ENCODE data around the gene SIGLEC9. TPM values are rescaled to one million over a fixed set of nuclear protein-coding genes. Genes with fewer than 3 reads are reported as not detected.
A peak's percentile ranks its signal among the peaks of the same experiment; 100 is the strongest.

Gene SIGLEC9
- total RNA-seq, 1 donor from 2014 or later: 0.29 TPM

GRCh38 chr19:51090471-51090870 is 34.2 kb upstream of the SIGLEC9 start:
- Mint-ChIP-seq H3K36me3 (ENCODE audit: low read depth) (no peaks in the 10 kb centered on the region), H3K4me3 (no peak overlapping the region), H3K9me3 (no peaks in the 10 kb centered on the region), H3K27ac (no peak overlapping the region), H3K27me3 (ENCODE audit: insufficient read depth) (no peaks in the 10 kb centered on the region), H3K4me1 (ENCODE audit: low read depth) (no peaks in the 10 kb centered on the region)
- no peak for DNase-seq (ENCODE audit: low spot score)
- intact Hi-C loops (cut with micrococcal nuclease): no loop called here

- Mint-ChIP-seq H3K4me3 (no peak overlapping the region), H3K27ac (no peak overlapping the region), H3K4me1 (ENCODE audit: low read depth) (no peaks in the 10 kb centered on the region), H3K36me3 (ENCODE audit: low read depth) (no peaks in the 10 kb centered on the region), H3K9me3 (no peaks in the 10 kb centered on the region), H3K27me3 (ENCODE audit: insufficient read depth) (no peaks in the 10 kb centered on the region)
- DNase-seq (ENCODE audit: low spot score): no peak
- intact Hi-C loops (cut with micrococcal nuclease): no loop called here
Measured at GRCh38 chr19:51091126-51091525, 33.6 kb upstream of the SIGLEC9 start.

- Mint-ChIP-seq H3K27me3 (ENCODE audit: insufficient read depth) (no peaks in the 10 kb centered on the region), H3K4me3 (no peak overlapping the region), H3K36me3 (ENCODE audit: low read depth) (peaks cover 6% of the 10 kb centered on the region), H3K27ac (no peak overlapping the region), H3K9me3 (no peaks in the 10 kb centered on the region), H3K4me1 (ENCODE audit: low read depth) (peaks cover 7% of the 10 kb centered on the region)
- intact Hi-C loops (cut with micrococcal nuclease): no loop called here
- no peak for DNase-seq (ENCODE audit: low spot score)
Measured at GRCh38 chr19:51091895-51092873, 32.5 kb upstream of the SIGLEC9 start.

GRCh38 chr19:51093101-51093500 is 31.6 kb upstream of the SIGLEC9 start:
- Mint-ChIP-seq H3K27me3 (ENCODE audit: insufficient read depth) (no peaks in the 10 kb centered on the region), H3K4me1 (ENCODE audit: low read depth) (peaks cover 9% of the 10 kb centered on the region), H3K27ac (no peak overlapping the region), H3K4me3 (no peak overlapping the region), H3K9me3 (no peaks in the 10 kb centered on the region), H3K36me3 (ENCODE audit: low read depth) (peaks cover 7% of the 10 kb centered on the region)
- intact Hi-C loops (cut with micrococcal nuclease): no loop called here
- no peak for DNase-seq (ENCODE audit: low spot score)

GRCh38 chr19:51093510-51094345 is 31.0 kb upstream of the SIGLEC9 start:
- H3K4me3 Mint-ChIP-seq: no peak overlapping the region
- H3K27me3 Mint-ChIP-seq (ENCODE audit: insufficient read depth): no peaks in the 10 kb centered on the region
- intact Hi-C loops (cut with micrococcal nuclease): loop anchor here (2.0 kb wide), 1 partner anchor 163 kb away; no protein-coding TSS in a partner anchor
- H3K36me3 Mint-ChIP-seq (ENCODE audit: low read depth): peaks cover 7% of the 10 kb centered on the region
- no peaks in the 10 kb centered on the region for H3K9me3 Mint-ChIP-seq
- peaks cover 9% of the 10 kb centered on the region for H3K4me1 Mint-ChIP-seq (ENCODE audit: low read depth)
- DNase-seq (ENCODE audit: low spot score): no peak
- H3K27ac Mint-ChIP-seq: no peak overlapping the region

GRCh38 chr19:51094696-51095279 is 29.9 kb upstream of the SIGLEC9 start:
- H3K4me1 Mint-ChIP-seq (ENCODE audit: low read depth): peaks cover 12% of the 10 kb centered on the region
- H3K36me3 Mint-ChIP-seq (ENCODE audit: low read depth): peaks cover 12% of the 10 kb centered on the region
- H3K27me3 Mint-ChIP-seq (ENCODE audit: insufficient read depth): no peaks in the 10 kb centered on the region
- no peaks in the 10 kb centered on the region for H3K9me3 Mint-ChIP-seq
- H3K27ac Mint-ChIP-seq: no peak overlapping the region
- intact Hi-C loops (cut with micrococcal nuclease): loop anchor here (2.0 kb wide), 1 partner anchor 164 kb away; no protein-coding TSS in a partner anchor
- DNase-seq (ENCODE audit: low spot score): no peak
- H3K4me3 Mint-ChIP-seq: no peak overlapping the region

GRCh38 chr19:51096473-51097165 is 28.1 kb upstream of the SIGLEC9 start:
- no peak overlapping the region for H3K4me3 Mint-ChIP-seq
- peaks cover 14% of the 10 kb centered on the region for H3K4me1 Mint-ChIP-seq (ENCODE audit: low read depth)
- H3K27ac Mint-ChIP-seq: no peak overlapping the region
- intact Hi-C loops (cut with micrococcal nuclease): loop anchor here (1.0 kb wide), 1 partner anchor 12 kb away; the partner anchor contains the start of gene CTU1
- DNase-seq (ENCODE audit: low spot score): no peak
- H3K36me3 Mint-ChIP-seq (ENCODE audit: low read depth): peaks cover 15% of the 10 kb centered on the region
- no peaks in the 10 kb centered on the region for H3K27me3 Mint-ChIP-seq (ENCODE audit: insufficient read depth)
- no peaks in the 10 kb centered on the region for H3K9me3 Mint-ChIP-seq

GRCh38 chr19:51097166-51097738 is 27.5 kb upstream of the SIGLEC9 start:
- no peaks in the 10 kb centered on the region for H3K27me3 Mint-ChIP-seq (ENCODE audit: insufficient read depth)
- H3K4me1 Mint-ChIP-seq (ENCODE audit: low read depth): peaks cover 14% of the 10 kb centered on the region
- H3K4me3 Mint-ChIP-seq: no peak overlapping the region
- H3K9me3 Mint-ChIP-seq: no peaks in the 10 kb centered on the region
- DNase-seq (ENCODE audit: low spot score): peak; percentile 27
- H3K36me3 Mint-ChIP-seq (ENCODE audit: low read depth): peaks cover 16% of the 10 kb centered on the region
- intact Hi-C loops (cut with micrococcal nuclease): loop anchor here (1.0 kb wide), 1 partner anchor 11 kb away; the partner anchor contains the start of gene CTU1
- peak overlapping the region; percentile 16 for H3K27ac Mint-ChIP-seq

- Mint-ChIP-seq H3K36me3 (ENCODE audit: low read depth) (peaks cover 19% of the 10 kb centered on the region), H3K27me3 (ENCODE audit: insufficient read depth) (no peaks in the 10 kb centered on the region), H3K4me3 (no peak overlapping the region), H3K27ac (no peak overlapping the region), H3K9me3 (no peaks in the 10 kb centered on the region), H3K4me1 (ENCODE audit: low read depth) (peaks cover 17% of the 10 kb centered on the region)
- intact Hi-C loops (cut with micrococcal nuclease): loop anchor here (1.0 kb wide), 1 partner anchor 11 kb away; the partner anchor contains the start of gene CTU1
- no peak for DNase-seq (ENCODE audit: low spot score)
Measured at GRCh38 chr19:51097796-51098195, 26.9 kb upstream of the SIGLEC9 start.

GRCh38 chr19:51098365-51099046 is 26.2 kb upstream of the SIGLEC9 start:
- no peak overlapping the region for H3K27ac Mint-ChIP-seq
- peak; percentile 16 for DNase-seq (ENCODE audit: low spot score)
- intact Hi-C loops (cut with micrococcal nuclease): no loop called here
- H3K36me3 Mint-ChIP-seq (ENCODE audit: low read depth): peaks cover 25% of the 10 kb centered on the region
- no peak overlapping the region for H3K4me3 Mint-ChIP-seq
- peaks cover 19% of the 10 kb centered on the region for H3K4me1 Mint-ChIP-seq (ENCODE audit: low read depth)
- H3K27me3 Mint-ChIP-seq (ENCODE audit: insufficient read depth): no peaks in the 10 kb centered on the region
- no peaks in the 10 kb centered on the region for H3K9me3 Mint-ChIP-seq

GRCh38 chr19:51099047-51099382 is 25.7 kb upstream of the SIGLEC9 start:
- no peak overlapping the region for H3K27ac Mint-ChIP-seq
- intact Hi-C loops (cut with micrococcal nuclease): no loop called here

More at GRCh38 chr19:51099047-51099382, 25.7 kb upstream of the SIGLEC9 start:
- Mint-ChIP-seq H3K4me3 (no peak overlapping the region), H3K4me1 (ENCODE audit: low read depth) (peaks cover 19% of the 10 kb centered on the region), H3K27me3 (ENCODE audit: insufficient read depth) (no peaks in the 10 kb centered on the region), H3K36me3 (ENCODE audit: low read depth) (peaks cover 27% of the 10 kb centered on the region), H3K9me3 (no peaks in the 10 kb centered on the region)
- no peak for DNase-seq (ENCODE audit: low spot score)

Data from activated T-helper 1 cell treated with anti-CD3 and anti-CD28 coated beads, Interleukin-12 subunit alpha, Interleukin-12 subunit beta, Interleukin-2, Interleukin-4 antibody, amounts not matched to agents 30 ng/mL and 10 ng/mL and 1 ng/mL, durations not matched to agents 14 hours and 24 hours and 36 hours (primary cell).